NB4 (cell line): ENCODE measurements around the gene MCUB.

Experiments
- CTCF ChIP-seq: IDR thresholded peaks from one replicate; pipeline ENCODE4 v1.5.1; 2012; ENCODE audit warnings: low read depth, low read length
- POLR2A ChIP-seq: IDR thresholded peaks from 2 replicates; pipeline ENCODE4 v1.6.1; 2011; ENCODE audit warnings: mild to moderate bottlenecking; ENCODE audit not compliant: insufficient read length; ENCODE audit errors: extremely low read depth

GRCh38 chr4:109702950-109703663, 143.1 kb downstream of the MCUB start, which contains the start of gene CASP6:
- TF ChIP-seq CTCF (peak; percentile 53), POLR2A (no peak)
